Thyroid gland (tissue), 4 donors: ENCODE data around the gene FBXO21.

Source experiments
- POLR2A ChIP-seq, 2 donors: fragments of 450-650 bp; IDR thresholded peaks; one replicate each; pipeline ENCODE4 v1.6.1; 2017; ENCODE audit warnings: antibody characterized with exemption in 2 of 2, mild to moderate bottlenecking in 2 of 2, moderate library complexity in 1 of 2
- TF ChIP-seq, protein P1 (sequence below), 6 experiments: fragments of 200-600 bp in 3 of 6; fragments of 450-650 bp in 3 of 6; sonication (generic) in 3 of 6; IDR thresholded peaks; one replicate each; pipeline ENCODE4 v1.5.1; 2016 to 2019; ENCODE audit warnings: antibody characterized with exemption in 6 of 6, mild to moderate bottlenecking in 2 of 6, inconsistent platforms in 1 of 6, moderate library complexity in 1 of 6

DNA sequence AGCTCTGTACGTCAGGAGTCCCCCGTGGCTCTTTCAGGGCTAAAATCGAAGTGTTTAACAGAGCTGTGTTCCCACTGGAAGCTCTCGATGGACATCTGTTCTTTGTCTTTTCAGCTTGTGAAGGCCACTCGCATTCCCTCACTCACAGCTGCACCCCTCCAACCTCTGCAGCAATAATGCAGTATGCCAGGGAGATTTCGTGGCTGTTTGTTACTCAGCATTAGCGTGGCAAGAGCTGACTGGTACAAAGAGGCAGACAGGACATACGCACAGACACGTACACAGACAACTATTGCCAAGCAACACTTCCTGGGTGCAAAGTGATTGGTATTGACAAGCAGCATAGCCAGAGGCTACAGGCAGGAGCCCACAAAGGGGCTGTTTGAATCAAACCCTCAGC lies 11.8 kb upstream of the FBXO21 start:
- TF ChIP-seq, protein P1, sequence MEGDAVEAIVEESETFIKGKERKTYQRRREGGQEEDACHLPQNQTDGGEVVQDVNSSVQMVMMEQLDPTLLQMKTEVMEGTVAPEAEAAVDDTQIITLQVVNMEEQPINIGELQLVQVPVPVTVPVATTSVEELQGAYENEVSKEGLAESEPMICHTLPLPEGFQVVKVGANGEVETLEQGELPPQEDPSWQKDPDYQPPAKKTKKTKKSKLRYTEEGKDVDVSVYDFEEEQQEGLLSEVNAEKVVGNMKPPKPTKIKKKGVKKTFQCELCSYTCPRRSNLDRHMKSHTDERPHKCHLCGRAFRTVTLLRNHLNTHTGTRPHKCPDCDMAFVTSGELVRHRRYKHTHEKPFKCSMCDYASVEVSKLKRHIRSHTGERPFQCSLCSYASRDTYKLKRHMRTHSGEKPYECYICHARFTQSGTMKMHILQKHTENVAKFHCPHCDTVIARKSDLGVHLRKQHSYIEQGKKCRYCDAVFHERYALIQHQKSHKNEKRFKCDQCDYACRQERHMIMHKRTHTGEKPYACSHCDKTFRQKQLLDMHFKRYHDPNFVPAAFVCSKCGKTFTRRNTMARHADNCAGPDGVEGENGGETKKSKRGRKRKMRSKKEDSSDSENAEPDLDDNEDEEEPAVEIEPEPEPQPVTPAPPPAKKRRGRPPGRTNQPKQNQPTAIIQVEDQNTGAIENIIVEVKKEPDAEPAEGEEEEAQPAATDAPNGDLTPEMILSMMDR (IDR thresholded peaks at IDR 0.05): no peak
- no peak for TF ChIP-seq POLR2A (IDR thresholded peaks at IDR 0.05)
